ENCODE data around the gene LONP2.
"Not testable (repeated sequence)": the region's sequence is repeated elsewhere in the genome, so short reads cannot be mapped to it uniquely, and the experiment has no call there.

Gene LONP2

DNA sequence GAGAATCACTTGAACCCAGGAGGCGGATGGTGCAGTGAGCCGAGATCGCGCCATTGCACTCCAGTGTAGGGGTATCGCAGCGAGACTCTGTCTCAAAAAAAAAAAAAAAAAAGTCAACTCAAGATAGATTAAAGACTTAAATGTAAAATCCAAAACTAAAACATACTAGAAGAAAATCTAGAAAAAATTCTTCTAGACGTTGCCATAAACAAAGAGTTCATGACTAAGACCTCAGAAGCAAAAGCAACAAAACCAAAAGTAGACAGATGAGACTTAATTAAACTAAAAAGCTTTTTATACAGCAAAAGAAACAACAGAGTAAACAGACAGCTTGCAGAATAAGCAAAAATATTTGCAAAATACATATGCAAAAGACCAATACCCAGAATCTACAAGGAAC is 64.4 kb downstream of the LONP2 start:
- peaks cover 46% of the 10 kb centered on the region for H3K36me3 ChIP-seq (ENCODE audit: low read length)
- H3K27me3 ChIP-seq (ENCODE audit: low read length), result no peaks in the 10 kb centered on the region
- H3K9me2 ChIP-seq (replicated peaks; ENCODE audit: insufficient read depth, low read length), result no peaks in the 10 kb centered on the region
- peaks cover 8% of the 10 kb centered on the region; the same call in 1 of the 2 replicates for H3K9me3 ChIP-seq (ENCODE audit: insufficient read depth, low read length)
- TF ChIP-seq CTCF (IDR thresholded peaks at IDR 0.05; ENCODE audit: insufficient read depth, low read length, poor library complexity, severe bottlenecking), result no peak
- no peak for TF ChIP-seq EZH2phosphoT487 (conservative IDR thresholded peaks at IDR 0.05; ENCODE audit: low read length)
- no peak overlapping the region for H3K27ac ChIP-seq (ENCODE audit: low read depth, low read length)
- H3F3A ChIP-seq (ENCODE audit: insufficient read depth), result no peaks in the 10 kb centered on the region; the same call in 1 of the 2 replicates
- no peak overlapping the region for H2AFZ ChIP-seq (ENCODE audit: low read depth, low read length, severe bottlenecking)
- no peak overlapping the region for H3K9ac ChIP-seq (ENCODE audit: low read length)
- H3K79me2 ChIP-seq (ENCODE audit: insufficient read depth, low read length), result no peaks in the 10 kb centered on the region
- H4K20me1 ChIP-seq (ENCODE audit: low read depth, low read length), result no peaks in the 10 kb centered on the region
- H3K4me2 ChIP-seq (ENCODE audit: low read depth, low read length, poor library complexity, severe bottlenecking), result no peak overlapping the region
- no peak overlapping the region for H3K4me3 ChIP-seq (ENCODE audit: insufficient read depth, low read length, poor library complexity, severe bottlenecking)

DNA sequence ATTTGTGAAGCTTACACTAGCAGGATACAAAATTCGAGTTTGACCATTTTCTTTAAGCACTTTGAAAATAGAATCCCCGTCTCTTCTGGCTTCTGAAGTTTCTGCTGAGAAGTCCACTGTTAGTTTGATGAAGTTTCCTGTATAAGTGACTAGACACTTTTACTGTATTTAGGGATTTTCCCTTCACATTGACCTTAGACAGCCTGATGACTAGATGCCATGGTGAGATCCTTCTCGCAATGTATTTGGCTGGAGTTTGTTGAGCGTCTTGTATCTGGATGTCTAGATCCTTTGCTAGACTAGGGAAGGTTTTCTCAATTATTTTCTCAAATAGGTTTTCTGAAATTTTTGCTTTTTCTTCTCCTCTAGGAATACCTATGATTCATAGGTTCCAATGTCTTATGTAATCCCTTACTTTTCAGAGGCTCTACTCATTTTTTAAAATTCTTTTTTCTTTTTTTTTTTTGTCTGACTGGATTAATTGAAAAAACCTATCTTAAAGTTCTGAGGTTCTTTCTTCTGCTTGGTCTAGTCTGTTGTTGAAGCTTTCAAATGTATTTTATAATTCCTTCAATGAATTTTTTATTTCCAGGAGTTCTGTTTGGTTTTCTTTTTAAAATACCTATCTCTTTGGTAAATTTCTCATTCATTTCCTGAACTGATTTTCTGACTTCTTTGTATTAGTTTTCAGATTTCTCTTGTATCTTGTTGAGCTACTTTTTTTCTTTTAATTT is 67.0 kb downstream of the LONP2 start:
- TF ChIP-seq EZH2phosphoT487 (conservative IDR thresholded peaks at IDR 0.05; ENCODE audit: low read length) (no peak), CTCF (IDR thresholded peaks at IDR 0.05; ENCODE audit: insufficient read depth, low read length, poor library complexity, severe bottlenecking) (no peak)
- H3K36me3 ChIP-seq (ENCODE audit: low read length), result peaks cover 43% of the 10 kb centered on the region

DNA sequence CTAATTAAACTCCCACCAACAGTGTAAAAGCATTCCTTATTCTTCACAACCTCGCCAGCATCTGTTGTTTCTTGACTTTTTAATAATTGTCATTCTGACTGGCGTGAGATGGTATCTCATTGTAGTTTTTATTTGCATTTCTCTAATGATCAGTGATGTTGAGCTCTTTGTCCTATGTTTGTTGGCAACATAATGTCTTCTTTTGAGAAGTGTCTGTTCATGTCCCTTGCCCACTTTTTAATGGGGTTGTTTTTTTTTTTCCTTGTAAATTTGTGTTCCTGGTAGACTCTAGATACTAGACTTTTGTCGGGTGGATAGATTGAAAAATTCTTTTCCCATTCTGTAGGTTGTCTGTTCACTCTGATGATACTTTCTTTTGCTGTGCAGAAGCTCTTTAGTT is 69.8 kb downstream of the LONP2 start:
- not testable (repeated sequence) for H3K4me2 ChIP-seq (ENCODE audit: low read depth, low read length, poor library complexity, severe bottlenecking); H3K9me2 ChIP-seq (replicated peaks; ENCODE audit: insufficient read depth, low read length); H3K27me3 ChIP-seq (ENCODE audit: low read length); H3K79me2 ChIP-seq (ENCODE audit: insufficient read depth, low read length); H3K27ac ChIP-seq (ENCODE audit: low read depth, low read length); H2AFZ ChIP-seq (ENCODE audit: low read depth, low read length, severe bottlenecking); H3F3A ChIP-seq (ENCODE audit: insufficient read depth); H4K20me1 ChIP-seq (ENCODE audit: low read depth, low read length); H3K4me3 ChIP-seq (ENCODE audit: insufficient read depth, low read length, poor library complexity, severe bottlenecking); H3K9me3 ChIP-seq (ENCODE audit: insufficient read depth, low read length); H3K9ac ChIP-seq (ENCODE audit: low read length)
- peaks cover 19% of the 10 kb centered on the region for H3K36me3 ChIP-seq (ENCODE audit: low read length)

More for the DNA sequence above, 67.0 kb downstream of the LONP2 start:
- no peaks in the 10 kb centered on the region for H3K79me2 ChIP-seq (ENCODE audit: insufficient read depth, low read length)
- peaks cover 8% of the 10 kb centered on the region; the same call in 1 of the 2 replicates for H3K9me3 ChIP-seq (ENCODE audit: insufficient read depth, low read length)
- no peak overlapping the region for H3K4me3 ChIP-seq (ENCODE audit: insufficient read depth, low read length, poor library complexity, severe bottlenecking)
- no peak overlapping the region for H3K27ac ChIP-seq (ENCODE audit: low read depth, low read length)
- H3K27me3 ChIP-seq (ENCODE audit: low read length), result no peaks in the 10 kb centered on the region
- H2AFZ ChIP-seq (ENCODE audit: low read depth, low read length, severe bottlenecking), result no peak overlapping the region
- no peaks in the 10 kb centered on the region for H3K9me2 ChIP-seq (replicated peaks; ENCODE audit: insufficient read depth, low read length)
- H3K4me2 ChIP-seq (ENCODE audit: low read depth, low read length, poor library complexity, severe bottlenecking), result no peak overlapping the region
- H3K9ac ChIP-seq (ENCODE audit: low read length), result no peak overlapping the region
- no peaks in the 10 kb centered on the region; the same call in 1 of the 2 replicates for H3F3A ChIP-seq (ENCODE audit: insufficient read depth)
- H4K20me1 ChIP-seq (ENCODE audit: low read depth, low read length), result no peaks in the 10 kb centered on the region

DNA sequence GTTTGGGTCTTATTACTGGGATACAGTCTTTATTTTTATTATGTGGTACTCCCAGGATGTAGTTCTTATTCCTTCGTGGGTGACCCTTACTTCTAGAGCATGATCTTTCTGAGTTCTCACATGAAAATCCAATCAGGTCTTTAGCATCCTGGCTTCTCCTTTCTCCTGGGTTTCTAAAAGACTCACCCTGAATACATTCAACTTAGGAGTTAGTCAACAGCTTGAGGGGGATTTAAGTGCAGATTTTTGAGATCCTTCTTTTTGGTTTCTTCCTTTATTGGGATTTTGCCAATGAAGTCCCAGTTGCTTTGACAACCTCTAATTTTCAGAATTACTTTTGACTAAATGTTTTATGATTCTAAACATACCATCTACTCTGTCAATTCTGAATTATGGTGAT is 72.9 kb downstream of the LONP2 start:
- H3K36me3 ChIP-seq (ENCODE audit: low read length), result no peaks in the 10 kb centered on the region
- H3K27ac ChIP-seq (ENCODE audit: low read depth, low read length), result no peak overlapping the region
- H2AFZ ChIP-seq (ENCODE audit: low read depth, low read length, severe bottlenecking), result no peak overlapping the region
- TF ChIP-seq EZH2phosphoT487 (conservative IDR thresholded peaks at IDR 0.05; ENCODE audit: low read length) (no peak), CTCF (IDR thresholded peaks at IDR 0.05; ENCODE audit: insufficient read depth, low read length, poor library complexity, severe bottlenecking) (no peak)
- H3K79me2 ChIP-seq (ENCODE audit: insufficient read depth, low read length), result no peaks in the 10 kb centered on the region
- no peak overlapping the region for H3K4me3 ChIP-seq (ENCODE audit: insufficient read depth, low read length, poor library complexity, severe bottlenecking)
- no peaks in the 10 kb centered on the region for H3F3A ChIP-seq (ENCODE audit: insufficient read depth)
- no peaks in the 10 kb centered on the region for H3K9me3 ChIP-seq (ENCODE audit: insufficient read depth, low read length)
- no peaks in the 10 kb centered on the region for H3K27me3 ChIP-seq (ENCODE audit: low read length)
- no peak overlapping the region for H3K4me2 ChIP-seq (ENCODE audit: low read depth, low read length, poor library complexity, severe bottlenecking)
- H3K9me2 ChIP-seq (replicated peaks; ENCODE audit: insufficient read depth, low read length), result no peaks in the 10 kb centered on the region
- no peak overlapping the region for H3K9ac ChIP-seq (ENCODE audit: low read length)
- no peaks in the 10 kb centered on the region for H4K20me1 ChIP-seq (ENCODE audit: low read depth, low read length)

Measured in SU-DHL-6 (cell line).